OCI-LY1 (cell line): ENCODE data around the gene TMEM132A.
A peak's percentile ranks its signal among the peaks of the same experiment; 100 is the strongest.

ENCODE experiments used
- H2AFZ ChIP-seq: fragments of 200-600 bp; sonication (generic), shearing (Covaris generic); 2 replicates; pipeline ENCODE4 v1.6.0; 2014; ENCODE audit warnings: antibody characterized with exemption, mild to moderate bottlenecking, low read length
- H3F3A ChIP-seq: fragments of 200-600 bp; sonication (generic), shearing (Covaris generic); 2 replicates; pipeline ENCODE4 v1.6.0; 2014; ENCODE audit warnings: mild to moderate bottlenecking, antibody characterized with exemption, low read length, moderate library complexity; ENCODE audit not compliant: insufficient read depth
- H3K27ac ChIP-seq: fragments of 200-600 bp; sonication (generic); 2 replicates; pipeline ENCODE4 v1.5.1; 2014; ENCODE audit warnings: low read length, mixed run types, mild to moderate bottlenecking, low read depth; ENCODE audit not compliant: poor library complexity, severe bottlenecking
- H3K27me3 ChIP-seq: fragments of 200-600 bp; sonication (generic); 2 replicates; pipeline ENCODE4 v1.6.0; 2014; ENCODE audit warnings: antibody characterized with exemption, mild to moderate bottlenecking, low read length, moderate library complexity; ENCODE audit not compliant: insufficient read depth
- H3K36me3 ChIP-seq: fragments of 200-600 bp; sonication (generic); 2 replicates; pipeline ENCODE4 v1.6.1; 2014; ENCODE audit warnings: mild to moderate bottlenecking, antibody characterized with exemption, low read length, moderate library complexity, mixed read lengths; ENCODE audit not compliant: insufficient read depth
- H3K4me1 ChIP-seq: fragments of 200-600 bp; sonication (generic); 2 replicates; pipeline ENCODE4 v1.5.1; 2014; ENCODE audit warnings: mild to moderate bottlenecking, low read length, moderate library complexity; ENCODE audit not compliant: insufficient read depth, severe bottlenecking
- H3K4me2 ChIP-seq: fragments of 200-600 bp; sonication (generic), shearing (Covaris generic); 2 replicates; pipeline ENCODE4 v1.6.1; 2014; ENCODE audit warnings: low read length
- H3K4me3 ChIP-seq: fragments of 200-600 bp; sonication (generic); 2 replicates; pipeline ENCODE4 v1.5.1; 2014; ENCODE audit warnings: low read length, low read depth, mild to moderate bottlenecking, mixed read lengths; ENCODE audit not compliant: poor library complexity, severe bottlenecking
- H3K79me2 ChIP-seq: fragments of 200-600 bp; shearing (Covaris generic); 2 replicates; pipeline ENCODE4 v1.6.1; 2016; ENCODE audit warnings: mixed run types, low read length, mixed read lengths; ENCODE audit not compliant: insufficient read depth
- H3K9ac ChIP-seq: fragments of 200-600 bp; sonication (generic), shearing (Covaris generic); 2 replicates; pipeline ENCODE4 v1.6.1; 2014; ENCODE audit warnings: mild to moderate bottlenecking, low read length, mixed read lengths
- H3K9me2 ChIP-seq: fragments of 200-600 bp; sonication (generic), shearing (Covaris generic); 2 replicates; pipeline ENCODE4 v1.6.1; 2014; ENCODE audit warnings: low read depth, mild to moderate bottlenecking, low read length, mixed read lengths
- H3K9me3 ChIP-seq: fragments of 200-600 bp; shearing (Covaris generic); 2 replicates; pipeline ENCODE4 v1.6.1; 2014; ENCODE audit warnings: low read length, mixed read lengths
- H4K20me1 ChIP-seq: fragments of 200-600 bp; sonication (generic), shearing (Covaris generic); 2 replicates; pipeline ENCODE4 v1.6.0; 2016; ENCODE audit warnings: mild to moderate bottlenecking, low read length; ENCODE audit not compliant: insufficient read depth
- EZH2 ChIP-seq: fragments of 200-600 bp; sonication (generic), shearing (Covaris generic); IDR thresholded peaks from 2 replicates; pipeline ENCODE4 v1.8.0; 2017; ENCODE audit warnings: borderline replicate concordance, mixed run types, mild to moderate bottlenecking, antibody characterized with exemption, low read length, moderate library complexity, mixed read lengths
- TF ChIP-seq, protein P1 (sequence below): fragments of 200-600 bp; sonication (generic), shearing (Covaris generic); IDR thresholded peaks from 2 replicates; pipeline ENCODE4 v1.5.1; 2017; ENCODE audit warnings: mild to moderate bottlenecking, antibody characterized with exemption, low read length, moderate library complexity, mixed read lengths

The TMEM132A gene

GRCh38 chr11:60910281-60910687 lies 14.0 kb upstream of the TMEM132A start:
- Histone ChIP-seq H4K20me1 (no peaks in the 10 kb centered on the region), H3K9ac (no peak overlapping the region), H3F3A (0 out of 2 replicates have a peak, but pooled peaks cover 3% of the 10 kb centered on the region), H3K36me3 (peaks cover 1% of the 10 kb centered on the region), H3K27ac (peak overlapping the region; percentile 62), H3K4me3 (no peak overlapping the region), H2AFZ (no peak overlapping the region), H3K9me2 (no peaks in the 10 kb centered on the region), H3K9me3 (no peaks in the 10 kb centered on the region), H3K27me3 (no peaks in the 10 kb centered on the region), H3K4me2 (no peak overlapping the region), H3K4me1 (peaks cover 49% of the 10 kb centered on the region), H3K79me2 (peaks cover 10% of the 10 kb centered on the region)
- no peak for TF ChIP-seq EZH2
- TF ChIP-seq, protein P1, sequence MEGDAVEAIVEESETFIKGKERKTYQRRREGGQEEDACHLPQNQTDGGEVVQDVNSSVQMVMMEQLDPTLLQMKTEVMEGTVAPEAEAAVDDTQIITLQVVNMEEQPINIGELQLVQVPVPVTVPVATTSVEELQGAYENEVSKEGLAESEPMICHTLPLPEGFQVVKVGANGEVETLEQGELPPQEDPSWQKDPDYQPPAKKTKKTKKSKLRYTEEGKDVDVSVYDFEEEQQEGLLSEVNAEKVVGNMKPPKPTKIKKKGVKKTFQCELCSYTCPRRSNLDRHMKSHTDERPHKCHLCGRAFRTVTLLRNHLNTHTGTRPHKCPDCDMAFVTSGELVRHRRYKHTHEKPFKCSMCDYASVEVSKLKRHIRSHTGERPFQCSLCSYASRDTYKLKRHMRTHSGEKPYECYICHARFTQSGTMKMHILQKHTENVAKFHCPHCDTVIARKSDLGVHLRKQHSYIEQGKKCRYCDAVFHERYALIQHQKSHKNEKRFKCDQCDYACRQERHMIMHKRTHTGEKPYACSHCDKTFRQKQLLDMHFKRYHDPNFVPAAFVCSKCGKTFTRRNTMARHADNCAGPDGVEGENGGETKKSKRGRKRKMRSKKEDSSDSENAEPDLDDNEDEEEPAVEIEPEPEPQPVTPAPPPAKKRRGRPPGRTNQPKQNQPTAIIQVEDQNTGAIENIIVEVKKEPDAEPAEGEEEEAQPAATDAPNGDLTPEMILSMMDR: no peak

DNA sequence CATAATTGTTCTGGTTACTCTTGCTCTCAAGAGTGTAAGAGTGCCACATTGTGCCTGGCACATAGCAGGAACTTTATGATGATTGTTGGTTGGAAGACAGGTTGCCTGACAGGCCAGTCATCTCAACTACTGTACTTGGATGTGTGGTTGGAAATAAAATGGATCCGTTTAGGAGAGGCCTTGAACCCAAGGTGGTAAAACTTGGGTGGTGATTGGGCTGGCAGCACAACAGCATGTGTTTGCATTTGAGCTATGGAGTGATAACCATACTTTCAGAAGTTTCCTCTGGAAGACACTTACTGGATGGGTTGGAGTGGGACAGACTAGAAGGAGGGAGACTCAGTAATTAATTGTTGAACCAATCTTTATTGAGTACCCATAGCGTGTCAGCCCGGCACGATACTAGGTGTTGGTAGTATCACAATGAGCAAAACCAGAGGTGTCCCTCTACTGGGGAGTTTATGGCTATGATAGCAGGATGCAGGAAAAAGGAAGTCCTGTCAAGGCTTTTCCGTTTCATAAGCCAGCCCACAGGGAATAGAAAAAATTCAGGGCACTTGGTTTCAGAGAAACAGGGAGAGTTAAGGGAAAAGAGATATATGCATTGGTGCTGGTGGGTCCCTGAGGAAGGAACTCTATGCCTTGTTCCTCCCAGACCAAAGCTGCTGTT lies 13.4 kb upstream of the TMEM132A start:
- Histone ChIP-seq H3K9ac (no peak overlapping the region), H3K4me3 (no peak overlapping the region), H3K27me3 (no peaks in the 10 kb centered on the region), H4K20me1 (no peaks in the 10 kb centered on the region), H3F3A (0 out of 2 replicates have a peak, but pooled peaks cover 3% of the 10 kb centered on the region), H3K4me2 (no peak overlapping the region), H2AFZ (no peak overlapping the region), H3K9me3 (no peaks in the 10 kb centered on the region), H3K79me2 (peaks cover 7% of the 10 kb centered on the region), H3K36me3 (no peaks in the 10 kb centered on the region; the same call in 1 of the 2 replicates), H3K9me2 (no peaks in the 10 kb centered on the region), H3K4me1 (peaks cover 50% of the 10 kb centered on the region), H3K27ac (peak overlapping the region; percentile 62)
- TF ChIP-seq, protein P1: no peak
- TF ChIP-seq EZH2: no peak

- H3K4me1 ChIP-seq: peaks cover 45% of the 10 kb centered on the region
- TF ChIP-seq, protein P1: no peak
- TF ChIP-seq EZH2: no peak
- no peak overlapping the region for H3K4me2 ChIP-seq
- H3F3A ChIP-seq: 0 out of 2 replicates have a peak, but pooled peaks cover 3% of the 10 kb centered on the region
- H3K9me3 ChIP-seq: no peaks in the 10 kb centered on the region
- H3K36me3 ChIP-seq: peaks cover 9% of the 10 kb centered on the region
- peaks cover 10% of the 10 kb centered on the region; the same call in 1 of the 2 replicates for H3K79me2 ChIP-seq
- H4K20me1 ChIP-seq: no peaks in the 10 kb centered on the region
- no peak overlapping the region for H3K9ac ChIP-seq
- no peak overlapping the region for H2AFZ ChIP-seq
- no peak overlapping the region for H3K4me3 ChIP-seq
- H3K27ac ChIP-seq: no peak overlapping the region
- no peaks in the 10 kb centered on the region for H3K27me3 ChIP-seq
- no peaks in the 10 kb centered on the region for H3K9me2 ChIP-seq
Observed at GRCh38 chr11:60912223-60912850, 11.9 kb upstream of the TMEM132A start.
